Muscle of back (tissue), 11 donors: Measurements from ENCODE around the gene CMSS1. TPM values are rescaled to one million over a fixed set of nuclear protein-coding genes. Genes with fewer than 3 reads are reported as not detected.
A peak's percentile ranks its signal among the peaks of the same experiment; 100 is the strongest.

ENCODE experiments used
- DNase-seq, 3 donors: peaks; one replicate each; pipeline versions ENCODE4 v3.0.0 to v3.0.0-alpha.2; 2013
- polyA plus RNA-seq, 10 donors: library from polyadenylated mRNA; unstranded; fragments of 120-200 nt; gene quantifications; one replicate each; pipeline ENCODE4 v1.2.1, GENCODE V29; 2013; ENCODE audit not compliant: insufficient read length in 10 of 10

The CMSS1 gene
- polyA plus RNA-seq, 10 donors: 26.9 to 37.8 (median 29.3) TPM

GRCh38 chr3:100018806-100019205 lies 201.1 kb downstream of the CMSS1 start:
- no peak for DNase-seq

GRCh38 chr3:100019719-100020118 lies 202.1 kb downstream of the CMSS1 start:
- DNase-seq: no peak

GRCh38 chr3:100020876-100021644 lies 203.4 kb downstream of the CMSS1 start:
- DNase-seq: no peak

- DNase-seq: no peak
Observed at GRCh38 chr3:100022506-100022905, 204.8 kb downstream of the CMSS1 start.

GRCh38 chr3:100023150-100023549 lies 205.5 kb downstream of the CMSS1 start:
- peak in 1 of 3 donors; percentile 65 for DNase-seq

GRCh38 chr3:100023595-100023994 lies 205.9 kb downstream of the CMSS1 start:
- no peak for DNase-seq

GRCh38 chr3:100024520-100025303 lies 207.1 kb downstream of the CMSS1 start:
- no peak for DNase-seq

GRCh38 chr3:100027321-100027720 lies 209.7 kb downstream of the CMSS1 start:
- DNase-seq: no peak

GRCh38 chr3:100029052-100029451 lies 211.4 kb downstream of the CMSS1 start:
- DNase-seq: no peak

GRCh38 chr3:100029689-100030088 lies 212.0 kb downstream of the CMSS1 start:
- no peak for DNase-seq

- no peak for DNase-seq
Observed at GRCh38 chr3:100030346-100030745, 212.7 kb downstream of the CMSS1 start.

GRCh38 chr3:100030914-100031425 lies 213.3 kb downstream of the CMSS1 start:
- DNase-seq: no peak

- DNase-seq: peak in 1 of 3 donors; percentile 59
Observed at GRCh38 chr3:100032243-100032642, 214.6 kb downstream of the CMSS1 start.

- peak in 2 of 3 donors; percentile 54 to 74 for DNase-seq
Observed at GRCh38 chr3:100033184-100033583, 215.5 kb downstream of the CMSS1 start.

- DNase-seq: peak in 2 of 3 donors; percentile 54 to 61
Observed at GRCh38 chr3:100033903-100034471, 216.3 kb downstream of the CMSS1 start.

- DNase-seq: no peak
Observed at GRCh38 chr3:100039075-100039474, 221.4 kb downstream of the CMSS1 start.

GRCh38 chr3:100040451-100041225 lies 223.0 kb downstream of the CMSS1 start:
- peak; percentile 78 to 91 (median 80) for DNase-seq

GRCh38 chr3:100041328-100041749 lies 223.7 kb downstream of the CMSS1 start:
- DNase-seq: peak; percentile 87 to 92 (median 92)

GRCh38 chr3:100042166-100042981 lies 224.7 kb downstream of the CMSS1 start:
- DNase-seq: peak in 1 of 3 donors; percentile 78

GRCh38 chr3:100043271-100043670 lies 225.6 kb downstream of the CMSS1 start:
- no peak for DNase-seq

- DNase-seq: no peak
Observed at GRCh38 chr3:100044369-100044768, 226.7 kb downstream of the CMSS1 start.
